SU-DHL-6 (cell line): ENCODE results near the gene WFDC1.
A peak's percentile ranks its signal among the peaks of the same experiment; 100 is the strongest.

Source experiments
- H2AFZ ChIP-seq: fragments of 200-600 bp; sonication (generic); 2 replicates; pipeline ENCODE4 v1.6.1; 2014; ENCODE audit warnings: low read depth, mild to moderate bottlenecking, moderate library complexity, mixed read lengths, antibody characterized with exemption, low read length; ENCODE audit not compliant: severe bottlenecking
- H3F3A ChIP-seq: fragments of 200-600 bp; shearing (Covaris generic); 2 replicates; pipeline ENCODE4 v1.6.0; 2016; ENCODE audit warnings: antibody characterized with exemption, mild to moderate bottlenecking; ENCODE audit not compliant: insufficient read depth
- H3K27ac ChIP-seq: fragments of 200-600 bp; sonication (generic); 2 replicates; pipeline ENCODE4 v1.5.1; 2016; ENCODE audit warnings: low read depth, mild to moderate bottlenecking, low read length, moderate library complexity, mixed read lengths
- H3K27me3 ChIP-seq: fragments of 200-600 bp; sonication (generic), shearing (Covaris generic); 2 replicates; pipeline ENCODE4 v1.6.0; 2014; ENCODE audit warnings: mild to moderate bottlenecking, low read length
- H3K36me3 ChIP-seq: fragments of 200-600 bp; sonication (generic); 2 replicates; pipeline ENCODE4 v1.6.1; 2014; ENCODE audit warnings: mild to moderate bottlenecking, low read length, mixed read lengths
- H3K4me2 ChIP-seq: fragments of 300-600, 200-600 bp; shearing (Covaris generic), sonication (generic); 2 replicates; pipeline ENCODE4 v1.6.0; 2014; ENCODE audit warnings: low read length, low read depth, mild to moderate bottlenecking; ENCODE audit not compliant: poor library complexity, severe bottlenecking
- H3K4me3 ChIP-seq: fragments of 200-600 bp; sonication (generic); 2 replicates; pipeline ENCODE4 v1.5.1; 2014; ENCODE audit warnings: antibody characterized with exemption, low read length, mild to moderate bottlenecking, mixed read lengths; ENCODE audit not compliant: insufficient read depth, poor library complexity, severe bottlenecking
- H3K79me2 ChIP-seq: fragments of 200-600 bp; sonication (generic); 2 replicates; pipeline ENCODE4 v1.6.1; 2014; ENCODE audit warnings: mild to moderate bottlenecking, low read length, moderate library complexity; ENCODE audit not compliant: insufficient read depth
- H3K9ac ChIP-seq: fragments of 200-600 bp; sonication (generic); 2 replicates; pipeline ENCODE4 v1.7.0; 2014; ENCODE audit warnings: mild to moderate bottlenecking, low read length
- H3K9me2 ChIP-seq: fragments of 200-600 bp; sonication (generic); replicated peaks from 2 replicates; pipeline ENCODE4 v1.6.1; 2014; ENCODE audit warnings: low read length; ENCODE audit not compliant: insufficient read depth
- H3K9me3 ChIP-seq: fragments of 200-600 bp; sonication (generic); 2 replicates; pipeline ENCODE4 v1.6.1; 2014; ENCODE audit warnings: low read length, mixed read lengths; ENCODE audit not compliant: insufficient read depth
- H4K20me1 ChIP-seq: fragments of 200-600 bp; sonication (generic); 2 replicates; pipeline ENCODE4 v1.6.1; 2014; ENCODE audit warnings: low read depth, mild to moderate bottlenecking, antibody characterized with exemption, low read length, moderate library complexity, mixed read lengths
- EZH2phosphoT487 ChIP-seq: fragments of 200-600 bp; sonication (generic), shearing (Covaris generic); conservative IDR thresholded peaks from 2 replicates; pipeline ENCODE4 v1.6.1; 2018; ENCODE audit warnings: mild to moderate bottlenecking, antibody characterized with exemption, low read length, moderate library complexity, mixed read lengths
- TF ChIP-seq, protein P1 (sequence below): fragments of 200-600 bp; sonication (generic); IDR thresholded peaks from one replicate; pipeline ENCODE4 v1.5.1; 2017; ENCODE audit warnings: antibody characterized with exemption, mild to moderate bottlenecking, low read length, moderate library complexity; ENCODE audit not compliant: insufficient read depth, poor library complexity, severe bottlenecking

WFDC1 gene

GRCh38 chr16:84292011-84292410 is 2.7 kb upstream of the WFDC1 start:
- no peaks in the 10 kb centered on the region for H3K27me3 ChIP-seq
- no peak overlapping the region for H2AFZ ChIP-seq
- H3K79me2 ChIP-seq: no peaks in the 10 kb centered on the region
- H3K9me2 ChIP-seq: no peaks in the 10 kb centered on the region
- H3K27ac ChIP-seq: no peak overlapping the region
- H3K9me3 ChIP-seq: no peaks in the 10 kb centered on the region
- H3K9ac ChIP-seq: no peak overlapping the region
- H3K36me3 ChIP-seq: no peaks in the 10 kb centered on the region
- H3K4me3 ChIP-seq: no peak overlapping the region
- no peaks in the 10 kb centered on the region for H4K20me1 ChIP-seq
- H3K4me2 ChIP-seq: no peak overlapping the region
- no peaks in the 10 kb centered on the region for H3F3A ChIP-seq
- TF ChIP-seq EZH2phosphoT487: no peak
- TF ChIP-seq, protein P1, sequence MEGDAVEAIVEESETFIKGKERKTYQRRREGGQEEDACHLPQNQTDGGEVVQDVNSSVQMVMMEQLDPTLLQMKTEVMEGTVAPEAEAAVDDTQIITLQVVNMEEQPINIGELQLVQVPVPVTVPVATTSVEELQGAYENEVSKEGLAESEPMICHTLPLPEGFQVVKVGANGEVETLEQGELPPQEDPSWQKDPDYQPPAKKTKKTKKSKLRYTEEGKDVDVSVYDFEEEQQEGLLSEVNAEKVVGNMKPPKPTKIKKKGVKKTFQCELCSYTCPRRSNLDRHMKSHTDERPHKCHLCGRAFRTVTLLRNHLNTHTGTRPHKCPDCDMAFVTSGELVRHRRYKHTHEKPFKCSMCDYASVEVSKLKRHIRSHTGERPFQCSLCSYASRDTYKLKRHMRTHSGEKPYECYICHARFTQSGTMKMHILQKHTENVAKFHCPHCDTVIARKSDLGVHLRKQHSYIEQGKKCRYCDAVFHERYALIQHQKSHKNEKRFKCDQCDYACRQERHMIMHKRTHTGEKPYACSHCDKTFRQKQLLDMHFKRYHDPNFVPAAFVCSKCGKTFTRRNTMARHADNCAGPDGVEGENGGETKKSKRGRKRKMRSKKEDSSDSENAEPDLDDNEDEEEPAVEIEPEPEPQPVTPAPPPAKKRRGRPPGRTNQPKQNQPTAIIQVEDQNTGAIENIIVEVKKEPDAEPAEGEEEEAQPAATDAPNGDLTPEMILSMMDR: no peak

DNA sequence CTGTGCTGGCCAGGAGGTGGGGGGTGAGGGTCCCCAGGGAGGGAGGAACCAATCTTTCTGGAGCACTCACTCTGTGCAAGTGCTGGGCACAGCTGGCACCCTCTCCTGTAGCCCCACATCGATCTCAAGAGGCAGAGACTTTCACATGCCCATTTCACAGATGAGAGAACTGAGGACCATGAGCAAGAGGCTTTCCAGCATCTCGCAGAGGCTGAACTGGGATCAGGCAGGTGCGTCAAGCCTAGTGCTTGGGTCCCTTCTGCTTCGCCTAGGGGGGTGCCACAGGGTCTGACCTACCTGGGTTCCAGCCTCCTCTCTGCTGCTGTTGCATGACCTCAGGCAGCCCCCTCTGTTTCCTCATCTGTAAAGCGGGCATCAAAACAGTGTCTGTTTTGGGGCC is 1.3 kb upstream of the WFDC1 start:
- Histone ChIP-seq H3K4me3 (no peak overlapping the region), H3K36me3 (no peaks in the 10 kb centered on the region), H4K20me1 (no peaks in the 10 kb centered on the region), H3K27me3 (no peaks in the 10 kb centered on the region), H3K27ac (no peak overlapping the region), H3K9me3 (no peaks in the 10 kb centered on the region), H3K9ac (no peak overlapping the region), H3K9me2 (no peaks in the 10 kb centered on the region), H3K79me2 (no peaks in the 10 kb centered on the region), H2AFZ (no peak overlapping the region), H3F3A (no peaks in the 10 kb centered on the region), H3K4me2 (no peak overlapping the region)
- no peak for TF ChIP-seq EZH2phosphoT487
- TF ChIP-seq, protein P1: no peak

DNA sequence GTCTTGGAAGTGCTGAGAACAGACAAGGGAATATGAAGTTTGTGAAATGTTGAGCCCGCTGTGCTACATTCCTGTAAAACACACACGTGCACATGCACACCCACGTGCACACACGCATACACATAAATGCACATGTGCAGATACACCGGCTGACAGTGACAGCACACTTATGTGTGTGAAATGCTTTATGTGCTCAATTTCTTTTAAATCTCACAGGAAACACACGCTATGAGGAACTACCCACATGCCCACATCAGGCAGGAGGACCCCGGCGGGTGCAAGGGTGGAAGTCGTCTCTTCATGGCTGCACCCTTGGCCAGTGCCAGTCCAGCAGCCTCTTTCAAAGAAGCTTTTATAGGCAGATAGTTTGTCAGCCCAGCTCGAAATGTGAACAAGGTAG is 561 bp upstream of the WFDC1 start:
- H3K27me3 ChIP-seq: no peaks in the 10 kb centered on the region
- no peaks in the 10 kb centered on the region for H3K36me3 ChIP-seq
- H3K79me2 ChIP-seq: no peaks in the 10 kb centered on the region
- no peak overlapping the region for H3K27ac ChIP-seq
- no peaks in the 10 kb centered on the region for H4K20me1 ChIP-seq
- H3K4me3 ChIP-seq: no peak overlapping the region
- H2AFZ ChIP-seq: no peak overlapping the region
- H3K4me2 ChIP-seq: no peak overlapping the region
- H3K9ac ChIP-seq: no peak overlapping the region
- H3K9me2 ChIP-seq: no peaks in the 10 kb centered on the region
- TF ChIP-seq, protein P1: no peak
- 0 out of 2 replicates have a peak, but pooled peaks have one; percentile 29 for TF ChIP-seq EZH2phosphoT487
- H3F3A ChIP-seq: no peaks in the 10 kb centered on the region
- H3K9me3 ChIP-seq: no peaks in the 10 kb centered on the region
